Measurements from ENCODE around the gene SLC39A11. TPM values are rescaled to one million over a fixed set of nuclear protein-coding genes. Genes with fewer than 3 reads are reported as not detected.
"Not testable (repeated sequence)": the region's sequence is repeated elsewhere in the genome, so short reads cannot be mapped to it uniquely, and the experiment has no call there.

SLC39A11 gene
- total and polyA plus RNA-seq, 4 donors = 18.9 to 44.9 (median 28.2) TPM

- TF ChIP-seq MAX (IDR thresholded peaks at IDR 0.05) (no peak), SP1 (IDR thresholded peaks at IDR 0.05) (no peak), RXRA (IDR thresholded peaks at IDR 0.05) (no peak)
These were observed 328.5 kb downstream of the SLC39A11 start (continued) for GRCh38 chr17:72763981-72764380.

- not testable (repeated sequence) for H3K27me3 ChIP-seq (ENCODE audit: control insufficient read depth in 4 of 4, insufficient read depth in 4 of 4, low read length in 3 of 4); H3K4me1 ChIP-seq (ENCODE audit: control insufficient read depth in 4 of 4, insufficient read depth in 4 of 4, low read length in 3 of 4); H3K9me3 ChIP-seq (ENCODE audit: control insufficient read depth in 4 of 4, low read length in 3 of 4); DNase-seq (ENCODE audit: low spot score); H3K36me3 ChIP-seq (ENCODE audit: control insufficient read depth in 4 of 4, insufficient read depth in 3 of 4, low read depth in 1 of 4, low read length in 3 of 4); H3K9ac ChIP-seq (ENCODE audit: low read depth in 1 of 2, low read length in 2 of 2); H3K27ac ChIP-seq (ENCODE audit: low read depth in 1 of 2, low read length in 2 of 2); H3K4me3 ChIP-seq (ENCODE audit: low read depth in 1 of 3, low read length in 3 of 3)
- WGBS = 93% methylated on average over 9 of the region's 9 CpGs
These were observed 330.5 kb downstream of the SLC39A11 start for GRCh38 chr17:72761893-72762575.

- Histone ChIP-seq H3K36me3 (ENCODE audit: control insufficient read depth in 4 of 4, insufficient read depth in 3 of 4, low read depth in 1 of 4, low read length in 3 of 4) (no peaks in the 10 kb centered on the region), H3K4me1 (ENCODE audit: control insufficient read depth in 4 of 4, insufficient read depth in 4 of 4, low read length in 3 of 4) (no peaks in the 10 kb centered on the region), H3K27me3 (ENCODE audit: control insufficient read depth in 4 of 4, insufficient read depth in 4 of 4, low read length in 3 of 4) (no peaks in the 10 kb centered on the region), H3K27ac (ENCODE audit: low read depth in 1 of 2, low read length in 2 of 2) (no peak overlapping the region), H3K9ac (ENCODE audit: low read depth in 1 of 2, low read length in 2 of 2) (no peak overlapping the region), H3K9me3 (ENCODE audit: control insufficient read depth in 4 of 4, low read length in 3 of 4) (no peaks in the 10 kb centered on the region), H3K4me3 (ENCODE audit: low read depth in 1 of 3, low read length in 3 of 3) (no peak overlapping the region)
- no peak for DNase-seq (ENCODE audit: low spot score)
- TF ChIP-seq TAF1 (conservative IDR thresholded peaks at IDR 0.05) (no peak), REST (IDR thresholded peaks at IDR 0.05) (no peak), YY1 (IDR thresholded peaks at IDR 0.05) (no peak), SP1 (IDR thresholded peaks at IDR 0.05) (no peak), CTCF (IDR thresholded peaks at IDR 0.05; ENCODE audit: low read depth, low read length, missing input control) (no peak), RAD21 (IDR thresholded peaks at IDR 0.05) (no peak), ZBTB33 (IDR thresholded peaks at IDR 0.05) (no peak)
- 89% methylated on average over 3 of the region's 3 CpGs for WGBS
These were observed 331.1 kb downstream of the SLC39A11 start for GRCh38 chr17:72761431-72761830.
